EL (cell line): ENCODE data around the gene PGA4.
A peak's percentile ranks its signal among the peaks of the same experiment; 100 is the strongest.
"Not testable (repeated sequence)": the region's sequence is repeated elsewhere in the genome, so short reads cannot be mapped to it uniquely, and the experiment has no call there.

Source experiments
- DNase-seq: peaks from one replicate; pipeline ENCODE4 v3.0.0-alpha.2; 2016

The PGA4 gene

GRCh38 chr11:61252332-61252731, 30.2 kb downstream of the PGA4 start:
- not testable (repeated sequence) for DNase-seq

- DNase-seq = peak; percentile 59
These were observed 32.4 kb downstream of the PGA4 start for GRCh38 chr11:61254403-61255025.

- no peak for DNase-seq
These were observed 34.7 kb downstream of the PGA4 start for GRCh38 chr11:61256710-61257482.

DNA sequence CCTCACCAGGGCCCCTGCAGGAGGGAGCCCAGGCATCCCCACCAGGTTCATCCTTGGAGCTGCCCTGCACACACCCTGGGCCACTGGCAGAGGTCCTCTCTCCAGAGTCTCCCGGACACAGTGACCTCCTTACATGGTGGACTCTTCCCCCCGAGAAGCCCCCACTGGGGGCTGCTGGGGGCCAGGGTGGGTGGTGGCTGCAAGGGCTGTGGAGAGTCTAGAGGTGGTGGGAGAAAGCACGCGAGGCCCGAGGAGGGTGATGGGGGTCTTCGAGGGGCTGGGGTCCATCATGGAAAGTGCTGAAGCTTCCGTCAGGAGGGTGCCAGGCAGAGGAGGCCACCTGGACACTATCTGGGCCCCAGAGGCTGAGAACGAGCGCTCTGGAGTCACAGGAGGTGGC, 36.4 kb downstream of the PGA4 start:
- DNase-seq = no peak

DNA sequence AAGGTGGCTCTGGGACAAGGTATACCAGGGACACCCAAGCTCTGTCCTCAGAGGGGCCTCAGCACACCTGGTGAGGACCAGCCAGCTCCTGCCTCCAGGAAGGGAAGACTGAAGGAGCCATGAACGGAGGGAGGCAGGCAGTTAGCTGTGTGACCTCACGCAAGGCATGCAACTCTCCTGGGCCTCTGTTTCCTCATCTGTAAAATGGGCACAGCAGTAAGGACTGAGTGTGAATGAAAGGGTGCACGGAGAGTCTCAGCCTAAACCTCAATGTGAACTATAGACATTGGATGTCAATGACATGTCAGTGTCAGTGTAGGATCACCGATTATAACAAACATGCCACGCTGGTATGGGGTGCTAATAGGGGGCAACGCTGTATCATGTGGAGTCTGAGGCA, 37.2 kb downstream of the PGA4 start:
- no peak for DNase-seq

GRCh38 chr11:61264371-61264770, 42.2 kb downstream of the PGA4 start:
- no peak for DNase-seq

GRCh38 chr11:61264795-61265194, 42.6 kb downstream of the PGA4 start:
- DNase-seq = no peak

GRCh38 chr11:61265357-61265756, 43.2 kb downstream of the PGA4 start:
- no peak for DNase-seq

DNA sequence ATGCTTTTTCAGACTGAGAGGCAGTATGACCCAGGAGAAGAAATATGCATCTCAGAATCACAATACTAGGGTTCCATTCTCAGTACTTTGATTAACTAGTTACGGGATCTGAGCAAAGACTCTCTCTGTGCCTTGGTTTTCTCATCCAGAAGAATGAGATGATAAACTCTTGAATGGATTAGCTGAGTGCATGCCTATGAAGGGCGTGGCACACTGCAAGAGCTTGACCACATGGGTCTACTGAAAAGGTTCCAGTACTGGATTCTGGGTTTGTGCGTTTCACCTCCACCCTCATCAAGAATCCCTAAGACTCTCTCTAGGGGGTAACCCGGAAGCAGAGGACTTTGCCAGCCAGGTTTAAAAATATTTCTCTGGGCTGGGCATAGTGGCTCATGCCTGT, 44.5 kb downstream of the PGA4 start:
- peak; percentile 21 for DNase-seq

GRCh38 chr11:61267437-61267841, 45.3 kb downstream of the PGA4 start:
- no peak for DNase-seq

- no peak for DNase-seq
These were observed 46.6 kb downstream of the PGA4 start for GRCh38 chr11:61268588-61269250.

GRCh38 chr11:61270354-61271076, 48.4 kb downstream of the PGA4 start:
- peak; percentile 31 for DNase-seq

- DNase-seq = no peak
These were observed 50.6 kb downstream of the PGA4 start for GRCh38 chr11:61272731-61273130.

DNA sequence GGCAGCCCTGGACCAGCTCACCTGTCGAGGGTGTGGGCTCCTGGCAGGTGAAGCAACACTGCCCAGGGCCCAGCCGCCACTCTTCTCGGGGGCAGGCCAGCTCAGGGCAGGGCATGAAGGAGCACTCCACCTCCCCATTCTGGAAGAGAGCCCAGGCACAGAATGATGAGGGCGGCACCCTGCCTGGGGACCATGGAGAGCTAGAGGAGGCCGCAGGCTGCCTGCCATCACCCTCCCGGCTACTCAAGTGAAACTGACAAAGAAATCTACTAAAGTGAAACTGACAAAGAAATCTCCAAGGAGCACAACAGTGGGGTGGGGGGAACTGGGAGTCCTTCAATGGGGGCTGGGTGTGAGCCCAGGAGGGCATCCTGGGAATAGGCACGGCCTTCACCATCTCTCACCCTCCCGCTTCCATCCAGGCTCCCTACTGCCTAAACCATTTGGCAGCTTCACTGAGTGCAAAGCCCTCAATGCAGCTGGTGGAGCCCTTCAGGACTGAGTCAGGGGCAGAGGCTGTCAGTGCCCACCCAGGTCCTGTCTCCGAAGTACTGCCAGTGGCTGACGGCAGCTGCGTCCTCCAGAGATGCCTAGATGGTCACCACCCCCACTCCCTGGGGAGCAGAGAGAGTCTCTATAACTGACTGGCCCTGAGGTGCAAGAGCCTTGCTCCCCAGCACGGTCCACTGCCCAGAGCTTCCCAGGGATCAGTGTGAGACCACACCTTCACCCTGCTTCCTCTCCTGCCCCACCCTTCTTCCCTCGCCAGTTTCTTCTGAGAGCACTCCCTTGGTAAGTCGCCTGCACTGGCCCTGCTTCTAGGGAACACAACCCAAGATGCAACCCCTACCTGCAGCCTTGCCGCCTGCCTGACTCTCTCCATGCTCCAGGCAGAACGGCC, 51.3 kb downstream of the PGA4 start:
- no peak for DNase-seq

GRCh38 chr11:61274084-61274483, 51.9 kb downstream of the PGA4 start:
- DNase-seq = no peak

DNA sequence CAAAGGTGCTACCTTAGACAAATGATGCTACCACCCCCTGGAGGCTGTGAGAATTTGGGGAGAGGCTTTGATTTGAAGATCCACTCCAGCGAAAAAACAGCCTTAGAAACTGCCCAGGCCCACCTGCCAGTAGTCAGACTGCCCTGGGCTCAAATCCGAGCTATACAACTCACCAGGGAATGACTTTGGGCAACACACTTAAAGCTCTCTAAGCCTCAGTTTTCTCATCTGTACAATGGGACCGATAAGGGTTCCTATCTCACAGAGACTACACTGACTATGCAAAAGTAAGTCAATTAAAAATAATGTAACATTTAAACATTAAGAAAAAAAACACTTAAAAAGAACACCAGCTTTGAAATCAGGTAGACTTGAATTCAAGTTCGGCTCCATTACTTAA, 53.0 kb downstream of the PGA4 start:
- DNase-seq = no peak

- no peak for DNase-seq
These were observed 55.2 kb downstream of the PGA4 start for GRCh38 chr11:61277186-61278000.

- DNase-seq = no peak
These were observed 55.9 kb downstream of the PGA4 start for GRCh38 chr11:61278001-61278470.

- peak; percentile 38 for DNase-seq
These were observed 58.0 kb downstream of the PGA4 start for GRCh38 chr11:61279934-61280659.

DNA sequence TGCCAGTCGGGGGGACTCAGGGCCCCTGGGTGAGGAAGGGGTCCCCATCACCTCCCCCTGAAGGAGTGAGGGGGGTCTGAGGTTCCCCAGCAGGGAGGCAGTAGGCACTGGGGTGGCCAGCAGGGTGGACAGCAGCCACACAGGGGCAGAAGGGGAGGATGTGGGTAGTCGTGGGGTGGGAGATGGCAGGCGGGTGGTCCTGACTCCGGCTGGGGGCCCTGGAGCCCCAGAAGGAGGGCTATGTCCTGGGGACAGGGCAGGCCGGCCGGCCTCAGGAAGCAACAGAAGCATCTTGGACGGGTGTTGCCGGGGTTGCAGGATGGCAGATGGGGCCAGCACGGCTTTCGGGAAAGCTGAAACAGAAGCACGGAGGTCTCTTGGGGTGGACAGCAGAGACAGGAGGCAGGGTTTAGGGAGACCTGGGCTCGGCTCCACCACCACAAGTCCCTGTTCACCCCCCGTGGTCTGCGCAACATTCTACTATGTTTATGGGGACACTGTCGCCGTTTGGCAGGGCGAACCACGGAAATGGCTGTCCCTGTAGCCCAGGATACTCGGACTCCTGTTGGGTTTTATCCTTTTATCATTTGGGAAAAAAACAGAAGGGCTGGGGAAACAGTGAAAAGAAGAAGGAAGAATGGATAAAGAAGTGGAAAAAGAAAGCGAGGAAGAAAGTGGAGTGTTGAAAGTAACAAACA, 58.9 kb downstream of the PGA4 start:
- no peak for DNase-seq
